Osteoblast (primary cell): ENCODE measurements around the gene LUM. TPM values are rescaled to one million over a fixed set of nuclear protein-coding genes. Genes with fewer than 3 reads are reported as not detected.

Experiments used
- DNase-seq: peaks from one replicate; pipeline ENCODE4 v3.0.0; 2011; ENCODE audit warnings: low spot score, mixed read lengths; ENCODE audit not compliant: insufficient read length; ENCODE audit errors: missing footprints
- H2AFZ ChIP-seq: 2 replicates; pipeline ENCODE4 v1.6.0; 2011; ENCODE audit warnings: mild to moderate bottlenecking, low read length
- H3K27ac ChIP-seq: 2 replicates; pipeline ENCODE4 v1.5.1; 2011; ENCODE audit warnings: mild to moderate bottlenecking, low read depth, low read length, moderate library complexity
- H3K27me3 ChIP-seq: 2 replicates; pipeline ENCODE4 v1.6.0; 2012; ENCODE audit warnings: mild to moderate bottlenecking, control low read depth, inconsistent platforms, low read length, moderate library complexity; ENCODE audit not compliant: insufficient read depth
- H3K36me3 ChIP-seq: 2 replicates; pipeline ENCODE4 v1.5.1; 2011; ENCODE audit warnings: mild to moderate bottlenecking, low read length, control low read depth, moderate library complexity; ENCODE audit not compliant: insufficient read depth
- H3K4me1 ChIP-seq: 2 replicates; pipeline ENCODE4 v1.5.1; 2011; ENCODE audit warnings: mild to moderate bottlenecking, low read length, control low read depth, moderate library complexity; ENCODE audit not compliant: insufficient read depth
- H3K4me2 ChIP-seq: 2 replicates; pipeline ENCODE4 v1.6.0; 2011; ENCODE audit warnings: mild to moderate bottlenecking, low read length; ENCODE audit not compliant: insufficient read depth
- H3K4me3 ChIP-seq: fragments of 200-600 bp; sonication (generic); 3 replicates; pipeline ENCODE4 v1.5.1; 2012; ENCODE audit warnings: mild to moderate bottlenecking, low read length, inconsistent platforms; ENCODE audit not compliant: insufficient read depth
- H3K79me2 ChIP-seq: 2 replicates; pipeline ENCODE4 v1.6.0; 2012; ENCODE audit warnings: mild to moderate bottlenecking, low read length, control low read depth, inconsistent platforms; ENCODE audit not compliant: insufficient read depth
- H3K9me3 ChIP-seq: 2 replicates; pipeline ENCODE4 v1.5.1; 2011; ENCODE audit warnings: low read depth, low read length, control low read depth
- H4K20me1 ChIP-seq: 2 replicates; pipeline ENCODE4 v1.6.0; 2012; ENCODE audit warnings: mild to moderate bottlenecking, low read length, control low read depth; ENCODE audit not compliant: insufficient read depth
- CTCF ChIP-seq: IDR thresholded peaks from 2 replicates; pipeline ENCODE4 v1.5.1; 2011; ENCODE audit warnings: mild to moderate bottlenecking, low read depth, low read length, moderate library complexity; ENCODE audit errors: extremely low read depth
- total RNA-seq: library from RNA; depleted of rRNA; stranded (reverse); fragments of >200 nt; gene quantifications from 2 replicates; pipeline ENCODE4 v1.2.3, GENCODE V29; 2012

LUM gene
- total RNA-seq, 1 donor: 1,965 TPM

- H3K27me3 ChIP-seq: no peaks in the 10 kb centered on the region
Observed at GRCh38 chr12:91103101-91103500, 8.2 kb downstream of the LUM start.

GRCh38 chr12:91100906-91101305 lies 10.4 kb downstream of the LUM start:
- H3K4me3 ChIP-seq: no peak overlapping the region
- no peak for DNase-seq
- H3K27me3 ChIP-seq: no peaks in the 10 kb centered on the region
- no peaks in the 10 kb centered on the region for H4K20me1 ChIP-seq
- H3K9me3 ChIP-seq: no peaks in the 10 kb centered on the region
- H2AFZ ChIP-seq: no peak overlapping the region
- peaks cover 31% of the 10 kb centered on the region for H3K36me3 ChIP-seq
- peaks cover 5% of the 10 kb centered on the region for H3K79me2 ChIP-seq
- no peak overlapping the region for H3K27ac ChIP-seq
- H3K4me2 ChIP-seq: no peak overlapping the region
- no peak for TF ChIP-seq CTCF
- H3K4me1 ChIP-seq: peaks cover 42% of the 10 kb centered on the region

More at GRCh38 chr12:91103101-91103500, 8.2 kb downstream of the LUM start:
- no peak for TF ChIP-seq CTCF
- Histone ChIP-seq H3K27ac (no peak overlapping the region), H3K4me2 (no peak overlapping the region), H3K9me3 (no peaks in the 10 kb centered on the region), H3K79me2 (peaks cover 15% of the 10 kb centered on the region), H4K20me1 (no peaks in the 10 kb centered on the region), H2AFZ (no peak overlapping the region), H3K4me1 (peaks cover 50% of the 10 kb centered on the region), H3K36me3 (peaks cover 47% of the 10 kb centered on the region), H3K4me3 (no peak overlapping the region)
- DNase-seq: no peak

GRCh38 chr12:91099836-91100235 lies 11.5 kb downstream of the LUM start:
- no peak overlapping the region for H3K4me2 ChIP-seq
- no peak overlapping the region for H3K27ac ChIP-seq
- H3K36me3 ChIP-seq: peaks cover 26% of the 10 kb centered on the region
- no peak overlapping the region for H3K4me3 ChIP-seq
- DNase-seq: no peak
- peaks cover 31% of the 10 kb centered on the region for H3K4me1 ChIP-seq
- H2AFZ ChIP-seq: no peak overlapping the region
- no peaks in the 10 kb centered on the region for H3K9me3 ChIP-seq
- H4K20me1 ChIP-seq: no peaks in the 10 kb centered on the region
- no peaks in the 10 kb centered on the region for H3K27me3 ChIP-seq
- TF ChIP-seq CTCF: no peak
- H3K79me2 ChIP-seq: no peaks in the 10 kb centered on the region

- DNase-seq: no peak
- H3K36me3 ChIP-seq: peaks cover 25% of the 10 kb centered on the region
- TF ChIP-seq CTCF: no peak
- no peaks in the 10 kb centered on the region for H3K9me3 ChIP-seq
- no peaks in the 10 kb centered on the region for H3K27me3 ChIP-seq
- H4K20me1 ChIP-seq: no peaks in the 10 kb centered on the region
- H2AFZ ChIP-seq: no peak overlapping the region
- H3K4me2 ChIP-seq: no peak overlapping the region
- H3K4me3 ChIP-seq: no peak overlapping the region
- H3K27ac ChIP-seq: peak overlapping the region; percentile 59
- H3K4me1 ChIP-seq: peaks cover 29% of the 10 kb centered on the region
- H3K79me2 ChIP-seq: no peaks in the 10 kb centered on the region
Observed at GRCh38 chr12:91099341-91099740, 12.0 kb downstream of the LUM start.
